GM03348 (cell line): ENCODE results near the gene IFT122.
"Not testable (repeated sequence)": the region's sequence is repeated elsewhere in the genome, so short reads cannot be mapped to it uniquely, and the experiment has no call there.

Experiments
- DNase-seq: peaks from one replicate; pipeline ENCODE4 v3.0.0; 2012; ENCODE audit warnings: low spot score

IFT122 gene

GRCh38 chr3:129536804-129537203 is 96.8 kb downstream of the IFT122 start:
- no peak for DNase-seq

- no peak for DNase-seq
These were observed 99.2 kb downstream of the IFT122 start for GRCh38 chr3:129539206-129539605.

- no peak for DNase-seq
These were observed 100.9 kb downstream of the IFT122 start for GRCh38 chr3:129540776-129541516.

- DNase-seq: no peak
These were observed 102.7 kb downstream of the IFT122 start for GRCh38 chr3:129542747-129543146.

- DNase-seq: no peak
These were observed 103.2 kb downstream of the IFT122 start, which contains the start of gene H1-8 for GRCh38 chr3:129543156-129543790. Gene H1-8 (plus strand): TSS chr3:129543175. CDS start chr3:129543219, 44 bp downstream.

- DNase-seq: no peak
These were observed 104.0 kb downstream of the IFT122 start for GRCh38 chr3:129543999-129544398.

GRCh38 chr3:129545951-129546350 is 105.9 kb downstream of the IFT122 start:
- DNase-seq: not testable (repeated sequence)

GRCh38 chr3:129547241-129547640 is 107.2 kb downstream of the IFT122 start:
- no peak for DNase-seq

GRCh38 chr3:129548104-129548965 is 108.3 kb downstream of the IFT122 start:
- DNase-seq: no peak

GRCh38 chr3:129549006-129549800 is 109.2 kb downstream of the IFT122 start:
- DNase-seq: peak; percentile 43

GRCh38 chr3:129549805-129550204 is 109.8 kb downstream of the IFT122 start:
- DNase-seq: no peak

- DNase-seq: no peak
These were observed 112.4 kb downstream of the IFT122 start for GRCh38 chr3:129552287-129553050.

- no peak for DNase-seq
These were observed 113.1 kb downstream of the IFT122 start for GRCh38 chr3:129553171-129553570.

GRCh38 chr3:129553719-129554118 is 113.7 kb downstream of the IFT122 start:
- DNase-seq: no peak

- no peak for DNase-seq
These were observed 114.5 kb downstream of the IFT122 start for GRCh38 chr3:129554356-129555152.

GRCh38 chr3:129555153-129555550 is 115.1 kb downstream of the IFT122 start:
- DNase-seq: no peak

GRCh38 chr3:129555616-129556357 is 115.8 kb downstream of the IFT122 start:
- DNase-seq: no peak

GRCh38 chr3:129556358-129556695 is 116.3 kb downstream of the IFT122 start:
- no peak for DNase-seq

GRCh38 chr3:129556890-129557547 is 117.0 kb downstream of the IFT122 start:
- DNase-seq: no peak
